Measurements from ENCODE around the gene DCAF7. TPM values are rescaled to one million over a fixed set of nuclear protein-coding genes. Genes with fewer than 3 reads are reported as not detected.

DCAF7 gene
- total and polyA plus RNA-seq, 11 donors, result 9.9 to 61.8 (median 41.2) TPM

DNA sequence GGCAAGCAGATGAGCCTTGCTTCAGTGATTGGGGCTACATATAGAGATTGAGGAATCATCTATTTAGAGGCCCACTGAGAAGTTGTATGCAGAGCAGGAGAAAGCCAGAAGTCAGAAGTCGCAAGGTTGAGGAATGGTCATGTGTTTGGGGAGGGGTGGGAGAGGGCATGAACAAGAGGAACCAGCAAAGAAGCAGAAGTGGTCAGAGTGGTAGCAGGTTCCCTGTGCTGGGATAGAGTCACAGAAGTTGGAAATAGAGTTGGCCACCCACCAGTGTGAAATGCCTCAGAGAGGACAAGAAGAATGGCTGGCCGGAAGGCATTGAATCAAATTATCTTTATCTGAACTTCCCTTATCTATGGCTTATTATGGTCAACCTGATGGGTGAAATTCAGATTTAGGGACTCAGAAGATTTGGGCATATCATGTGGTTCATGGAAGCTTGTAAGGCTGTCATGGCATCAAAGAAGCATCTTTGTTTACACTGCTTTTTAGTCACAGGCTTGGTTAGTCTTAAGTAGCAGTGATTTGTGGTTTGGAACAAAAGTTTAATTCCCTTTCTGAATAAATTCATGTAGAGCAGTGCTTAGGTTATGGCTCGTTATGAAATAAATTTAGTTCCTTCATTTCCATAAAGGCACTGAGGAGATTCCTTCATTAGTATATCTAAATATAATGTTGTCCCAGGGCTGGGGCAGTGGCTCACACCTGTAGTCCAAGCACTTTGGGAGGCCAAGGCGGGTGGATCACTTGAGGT, 91.6 kb downstream of the DCAF7 start:
- Histone ChIP-seq H3K4me3 (no peak overlapping the region), H3K36me3 (peaks cover 0 to 72% (median 59%) of the 10 kb centered on the region in 9 donors), H3K27me3 (no peaks in the 10 kb centered on the region), H3K4me1 (peaks cover 0 to 80% (median 17%) of the 10 kb centered on the region in 12 donors), H3K9me3 (no peaks in the 10 kb centered on the region), H3K27ac (peak overlapping the region in 4 of 12 donors; percentile 0 to 85 (median 19))
- DNase-seq (peak in 4 of 5 donors; percentile 42 to 51 (median 44)), ATAC-seq (peak; percentile 19 to 83 (median 58))
- TF ChIP-seq, protein P1, sequence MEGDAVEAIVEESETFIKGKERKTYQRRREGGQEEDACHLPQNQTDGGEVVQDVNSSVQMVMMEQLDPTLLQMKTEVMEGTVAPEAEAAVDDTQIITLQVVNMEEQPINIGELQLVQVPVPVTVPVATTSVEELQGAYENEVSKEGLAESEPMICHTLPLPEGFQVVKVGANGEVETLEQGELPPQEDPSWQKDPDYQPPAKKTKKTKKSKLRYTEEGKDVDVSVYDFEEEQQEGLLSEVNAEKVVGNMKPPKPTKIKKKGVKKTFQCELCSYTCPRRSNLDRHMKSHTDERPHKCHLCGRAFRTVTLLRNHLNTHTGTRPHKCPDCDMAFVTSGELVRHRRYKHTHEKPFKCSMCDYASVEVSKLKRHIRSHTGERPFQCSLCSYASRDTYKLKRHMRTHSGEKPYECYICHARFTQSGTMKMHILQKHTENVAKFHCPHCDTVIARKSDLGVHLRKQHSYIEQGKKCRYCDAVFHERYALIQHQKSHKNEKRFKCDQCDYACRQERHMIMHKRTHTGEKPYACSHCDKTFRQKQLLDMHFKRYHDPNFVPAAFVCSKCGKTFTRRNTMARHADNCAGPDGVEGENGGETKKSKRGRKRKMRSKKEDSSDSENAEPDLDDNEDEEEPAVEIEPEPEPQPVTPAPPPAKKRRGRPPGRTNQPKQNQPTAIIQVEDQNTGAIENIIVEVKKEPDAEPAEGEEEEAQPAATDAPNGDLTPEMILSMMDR (IDR thresholded peaks at IDR 0.05), result no peak
- no peak for TF ChIP-seq POLR2A (IDR thresholded peaks at IDR 0.05)
- intact Hi-C loops (cut with DNase I), result no loop called here
- 80 to 87% (median 85%) methylated on average over 4 of the region's 4 CpGs for WGBS, 4 donors

Other genes starting within 250 kb of the DCAF7 start
- gene CYB561, start 104.2 kb upstream of the DCAF7 start, total RNA-seq, result 10 to 100 TPM in 2 of 9 donors, 1 to 10 TPM in 7; 4.8 to 19.2 (median 8.6) TPM
- gene CYB561, start 104.2 kb upstream of the DCAF7 start, polyA plus RNA-seq, result 10 to 100 TPM in 1 of 2 donors, 1 to 10 TPM in 1; 5.0 to 18.1 TPM
- gene ACE, start 73.4 kb upstream of the DCAF7 start, total RNA-seq, result 10 to 100 TPM in 5 of 9 donors, 1 to 10 TPM in 4; 1.6 to 42.3 (median 10.7) TPM
- 1 to 10 TPM; 4.0 to 5.6 TPM for gene ACE, start 73.4 kb upstream of the DCAF7 start, polyA plus RNA-seq
- gene KCNH6, start 27.1 kb upstream of the DCAF7 start, total RNA-seq, result not detected
- under 1 TPM in 1 of 2 donors, not detected in 1; 0.01 TPM for gene KCNH6, start 27.1 kb upstream of the DCAF7 start, polyA plus RNA-seq
- gene TACO1, start 50.4 kb downstream of the DCAF7 start, total RNA-seq, result 10 to 100 TPM; 23.0 to 48.0 (median 40.6) TPM
- gene TACO1, start 50.4 kb downstream of the DCAF7 start, polyA plus RNA-seq, result 10 to 100 TPM; 52.7 to 54.9 TPM
- 100 to 1,000 TPM in 1 of 9 donors, 10 to 100 TPM in 8; 31.0 to 102 (median 58.0) TPM for gene MAP3K3, start 71.9 kb downstream of the DCAF7 start, total RNA-seq
- gene MAP3K3, start 71.9 kb downstream of the DCAF7 start, polyA plus RNA-seq, result 10 to 100 TPM; 20.5 to 70.9 TPM
- 10 to 100 TPM in 2 of 9 donors, 1 to 10 TPM in 7; 1.9 to 48.0 (median 3.4) TPM for gene LIMD2, start 149.6 kb downstream of the DCAF7 start, total RNA-seq
- gene LIMD2, start 149.6 kb downstream of the DCAF7 start, polyA plus RNA-seq, result 1 to 10 TPM; 4.0 to 5.4 TPM
- gene STRADA, start 191.3 kb downstream of the DCAF7 start, total RNA-seq, result 10 to 100 TPM; 10.2 to 26.1 (median 15.3) TPM
- 10 to 100 TPM; 15.9 to 18.3 TPM for gene STRADA, start 191.3 kb downstream of the DCAF7 start, polyA plus RNA-seq
- 100 to 1,000 TPM in 2 of 9 donors, 10 to 100 TPM in 7; 54.4 to 115 (median 84.3) TPM for gene CCDC47, start 223.1 kb downstream of the DCAF7 start, total RNA-seq
- 100 to 1,000 TPM in 1 of 2 donors, 10 to 100 TPM in 1; 38.4 to 139 TPM for gene CCDC47, start 223.1 kb downstream of the DCAF7 start, polyA plus RNA-seq
- gene DDX42, start 223.7 kb downstream of the DCAF7 start, total RNA-seq, result 10 to 100 TPM; 30.1 to 75.0 (median 61.0) TPM
- gene DDX42, start 223.7 kb downstream of the DCAF7 start, polyA plus RNA-seq, result 10 to 100 TPM; 34.4 to 44.8 TPM

Data from heart left ventricle (tissue), 16 donors.